HepG2 (cell line): ENCODE measurements around the gene GDF7. TPM values are rescaled to one million over a fixed set of nuclear protein-coding genes. Genes with fewer than 3 reads are reported as not detected.

Experiments used
- ATAC-seq: fragments of 200-7000 bp; cut with Tn5 transposase; 3 replicates; pipeline ENCODE4 v1.9.1; 2020; ENCODE audit warnings: mild to moderate bottlenecking, moderate library complexity
- BruUV-seq: library from RNA; stranded (reverse); fragments of 400-500 nt; replicated peaks from 2 replicates; lab custom pipeline; 2021; lab: Mats Ljungman, UMichigan
- CTCF ChIA-PET: fragments of 300-600 bp; formaldehyde crosslinking; extraction: SDS; loops from one replicate; lab custom pipeline; 2021; ENCODE audit warnings: low total read pairs, inconsistent platforms, low intra/inter-chr PET ratio; lab: Yijun Ruan, JAX
- POLR2A ChIA-PET: fragments of 350-600 bp; sonication (Branson Sonifier 250); formaldehyde crosslinking; loops from one replicate; lab custom pipeline; 2020; ENCODE audit warnings: antibody characterized with exemption, inconsistent platforms; lab: Yijun Ruan, JAX
- DNase-seq: peaks from one replicate; pipeline ENCODE4 v3.0.0-alpha.2; 2015; ENCODE audit warnings: low spot score
- FAIRE-seq: peaks from 3 replicates; lab custom pipeline; 2011; peaks lifted over from hg19 to GRCh38; lab: Jason Lieb, UNC
- H2AFZ ChIP-seq: one replicate; pipeline ENCODE4 v1.6.1; 2011; ENCODE audit warnings: low read length, inconsistent platforms
- H3K27ac ChIP-seq: fragments of 300-600 bp; 3 replicates; pipeline ENCODE4 v1.8.0; 2011; ENCODE audit warnings: mixed run types, mild to moderate bottlenecking, mixed read lengths, low read length, inconsistent platforms; ENCODE audit not compliant: insufficient read depth; ENCODE audit errors: extremely low read length
- H3K27me3 ChIP-seq, 2 experiments: fragments of 200-600 bp in 1 of 2; 2 replicates in 1 of 2; 3 replicates in 1 of 2; pipeline versions ENCODE4 v1.6.0 to v1.8.0; 2011; ENCODE audit warnings: low read length in 2 of 2, mild to moderate bottlenecking in 2 of 2, moderate library complexity in 2 of 2, inconsistent platforms in 1 of 2; ENCODE audit not compliant: insufficient read depth in 2 of 2, control insufficient read depth in 1 of 2
- H3K36me3 ChIP-seq, 2 experiments: fragments of 200-600 bp in 1 of 2; replicated peaks in 1 of 2; 2 replicates in 1 of 2; 3 replicates in 1 of 2; pipeline versions ENCODE4 v1.5.1 to v1.8.0; 2011; ENCODE audit warnings: low read length in 2 of 2, inconsistent platforms in 1 of 2; ENCODE audit not compliant: insufficient read depth in 2 of 2, control insufficient read depth in 1 of 2
- H3K4me1 ChIP-seq: 2 replicates; pipeline ENCODE4 v1.5.1; 2012; ENCODE audit warnings: low read length, inconsistent platforms; ENCODE audit not compliant: insufficient read depth
- H3K4me2 ChIP-seq: 2 replicates; pipeline ENCODE4 v1.6.0; 2011; ENCODE audit warnings: low read depth, low read length, inconsistent platforms
- H3K4me3 ChIP-seq, 3 experiments: fragments of 200-600 bp in 1 of 3; sonication (generic), shearing (Covaris generic) in 1 of 3; replicated peaks in 1 of 3; 2 replicates each; pipeline ENCODE4 v1.5.1; 2011 to 2016; ENCODE audit warnings: low read length in 3 of 3, inconsistent platforms in 2 of 3, low read depth in 2 of 3, mild to moderate bottlenecking in 2 of 3, control low read depth in 1 of 3, mixed read lengths in 1 of 3; ENCODE audit not compliant: insufficient read depth in 1 of 3
- H3K79me2 ChIP-seq: one replicate; pipeline ENCODE4 v1.6.1; 2011; ENCODE audit warnings: low read length, inconsistent platforms; ENCODE audit not compliant: insufficient read depth
- H3K9ac ChIP-seq: 2 replicates; pipeline ENCODE4 v1.6.0; 2011; ENCODE audit warnings: mild to moderate bottlenecking, low read depth, low read length, inconsistent platforms; ENCODE audit not compliant: insufficient read depth
- H3K9me3 ChIP-seq: 2 replicates; pipeline ENCODE4 v1.5.1; 2012; ENCODE audit warnings: mild to moderate bottlenecking, low read length
- H4K20me1 ChIP-seq: 2 replicates; pipeline ENCODE4 v1.6.0; 2011; ENCODE audit warnings: inconsistent platforms, mild to moderate bottlenecking, low read length, moderate library complexity; ENCODE audit not compliant: insufficient read depth
- CEBPB ChIP-seq: IDR thresholded peaks from 2 replicates; pipeline ENCODE4 v1.6.1; 2011; ENCODE audit warnings: low read depth, low read length, improper control_type of control experiment, borderline replicate concordance
- EZH2 ChIP-seq: conservative IDR thresholded peaks from 2 replicates; pipeline ENCODE4 v1.6.1; 2012; ENCODE audit warnings: mild to moderate bottlenecking, low read depth, low read length, moderate library complexity
- GPBP1L1 ChIP-seq: sonication (generic); formaldehyde crosslinking; IDR thresholded peaks from 2 replicates; pipeline ENCODE4 v1.5.0; 2020; ENCODE audit warnings: mild to moderate bottlenecking, missing genetic modification reagents
- HIC2 ChIP-seq: sonication (generic); formaldehyde crosslinking; IDR thresholded peaks from 2 replicates; pipeline ENCODE4 v1.9.0; 2022; ENCODE audit warnings: low read depth, missing genetic modification reagents
- MBNL3 ChIP-seq: fragments of 250-450 bp; sonication (Bioruptor Pico); conservative IDR thresholded peaks from 2 replicates; pipeline ENCODE4 v1.8.0; 2022; ENCODE audit warnings: mild to moderate bottlenecking, inconsistent platforms
- MXD1 ChIP-seq: sonication (generic); formaldehyde crosslinking; IDR thresholded peaks from 2 replicates; pipeline ENCODE4 v1.4.0; 2020; ENCODE audit warnings: mild to moderate bottlenecking, missing genetic modification reagents
- PBX2 ChIP-seq: IDR thresholded peaks from 2 replicates; pipeline ENCODE4 v1.6.1; 2016; ENCODE audit warnings: control low read depth
- SALL1 ChIP-seq: sonication (generic); formaldehyde crosslinking; IDR thresholded peaks from 2 replicates; pipeline ENCODE4 v1.8.0; 2022; ENCODE audit warnings: mild to moderate bottlenecking, missing genetic modification reagents
- SUZ12 ChIP-seq: fragments of 150-350 bp; IDR thresholded peaks from 2 replicates; pipeline ENCODE4 v1.6.1; 2014; ENCODE audit warnings: low read depth, low read length
- THYN1 ChIP-seq: sonication (generic); formaldehyde crosslinking; IDR thresholded peaks from 2 replicates; pipeline ENCODE4 v1.8.1; 2023; ENCODE audit warnings: low read depth, mild to moderate bottlenecking, moderate library complexity, missing genetic modification reagents, borderline replicate concordance
- TRIM24 ChIP-seq: sonication (generic); formaldehyde crosslinking; IDR thresholded peaks from 2 replicates; pipeline ENCODE4 v1.8.0; 2022; ENCODE audit warnings: mild to moderate bottlenecking, missing genetic modification reagents
- ZNF230 ChIP-seq: sonication (generic); formaldehyde crosslinking; IDR thresholded peaks from 2 replicates; pipeline ENCODE4 v1.4.0; 2020; ENCODE audit warnings: mild to moderate bottlenecking, missing genetic modification reagents
- ZNF468 ChIP-seq: sonication (generic); formaldehyde crosslinking; IDR thresholded peaks from 2 replicates; pipeline ENCODE4 v1.8.0; 2022; ENCODE audit warnings: mild to moderate bottlenecking, moderate library complexity, missing genetic modification reagents
- whole genome bisulfite sequencing: methylation state at CpG from one replicate; pipeline ENCODE4 v1.1.6; 2017; ENCODE audit warnings: low lambda C conversion rate; 5-methylcytosine and 5-hydroxymethylcytosine counted together
- in situ Hi-C: cut with HindIII; loops from 2 replicates; pipeline ENCODE4 v1.10.0; 2017; ENCODE audit warnings: low pct_unique_long_range_greater_than_20kb; ENCODE audit not compliant: extremely low pct_ligation_motif_present
- intact Hi-C: fragments of 100-400 bp; cut with micrococcal nuclease; formaldehyde crosslinking; loops from one replicate; pipeline ENCODE4 v1.10.0; 2022; ENCODE audit not compliant: unreplicated experiment
- polyA plus RNA-seq, 8 experiments: library from polyadenylated mRNA; depleted of rRNA in 3 of 8; stranded (reverse) in 7 of 8; unstranded in 1 of 8; fragments of >200 nt; fragmentation: Illumina TruSeq in 4 of 8; extraction: Trizol in 4 of 8; gene quantifications; 2 replicates each; pipeline versions ENCODE4 v1.2.1 to v1.2.3, GENCODE V29; 2011 to 2016; ENCODE audit warnings: low read depth in 4 of 8, missing spikeins in 1 of 8, mixed read lengths in 1 of 8; ENCODE audit not compliant: insufficient read depth in 1 of 8
- total RNA-seq, 5 experiments: library from RNA; depleted of rRNA; stranded (reverse); fragments of >200 nt; fragmentation: Illumina TruSeq; extraction: Trizol; gene quantifications; 2 replicates each; pipeline ENCODE4 v1.2.3, GENCODE V29; 2016; ENCODE audit warnings: low read depth in 1 of 5

GDF7 gene
- total and polyA plus RNA-seq, 2 of the 13 experiments (the other 11 are each of a cell fraction or from before 2014, with no cell fraction given): 1.6 to 15.0 TPM

- in situ Hi-C loops: loop anchor here (5.0 kb wide), 1 partner anchor 247 kb away; no protein-coding TSS in a partner anchor
- Histone ChIP-seq H3K4me2 (no peak overlapping the region), H3K27me3 (no peaks in the 10 kb centered on the region), H2AFZ (no peak overlapping the region), H3K9ac (no peak overlapping the region), H3K4me3 (no peak overlapping the region), H3K9me3 (no peaks in the 10 kb centered on the region), H3K36me3 (peaks cover 9 to 19% of the 10 kb centered on the region in 2 experiments), H3K27ac (no peak overlapping the region), H4K20me1 (no peaks in the 10 kb centered on the region), H3K79me2 (peaks cover 3% of the 10 kb centered on the region), H3K4me1 (peaks cover 21% of the 10 kb centered on the region)
- ChIA-PET POLR2A (interaction anchor here (0.9 to 3.4 kb wide), 3 partner anchors 196 to 265 kb away, joined by 4 to 30 read pairs (median 10); partner anchors contain the start of gene RHOB), CTCF (no interaction called here)
- WGBS: 72% methylated on average over 3 of the region's 3 CpGs
- TF ChIP-seq SALL1 (CRISPR knock-in tag) (no peak), ZNF468 (CRISPR knock-in tag) (no peak), ZNF230 (CRISPR knock-in tag) (no peak), TRIM24 (no peak), CEBPB (no peak), SUZ12 (no peak), GPBP1L1 (no peak), THYN1 (CRISPR knock-in tag) (no peak), PBX2 (CRISPR knock-in tag) (no peak), HIC2 (no peak), EZH2 (no peak), MBNL3 (no peak), MXD1 (CRISPR knock-in tag) (no peak)
- DNase-seq: no peak
- ATAC-seq: no peak
- intact Hi-C loops: loop anchor here (2.0 kb wide), 1 partner anchor 201 kb away; no protein-coding TSS in a partner anchor
- FAIRE-seq: no peak
- no TSS peak for BruUV-seq
Observed at GRCh38 chr2:20643826-20644225, 23.1 kb upstream of the GDF7 start.
